Erythroblast (primary cell): ENCODE results near the gene MAGI1.

ENCODE experiments used
- GATA1 ChIP-seq: IDR thresholded peaks from 2 replicates; pipeline ENCODE4 v1.6.1; 2011; ENCODE audit warnings: low read depth, mild to moderate bottlenecking, control low read depth, low read length, moderate library complexity
- POLR2A ChIP-seq: IDR thresholded peaks from 2 replicates; pipeline ENCODE4 v1.6.1; 2011; ENCODE audit warnings: mild to moderate bottlenecking, low read length

DNA sequence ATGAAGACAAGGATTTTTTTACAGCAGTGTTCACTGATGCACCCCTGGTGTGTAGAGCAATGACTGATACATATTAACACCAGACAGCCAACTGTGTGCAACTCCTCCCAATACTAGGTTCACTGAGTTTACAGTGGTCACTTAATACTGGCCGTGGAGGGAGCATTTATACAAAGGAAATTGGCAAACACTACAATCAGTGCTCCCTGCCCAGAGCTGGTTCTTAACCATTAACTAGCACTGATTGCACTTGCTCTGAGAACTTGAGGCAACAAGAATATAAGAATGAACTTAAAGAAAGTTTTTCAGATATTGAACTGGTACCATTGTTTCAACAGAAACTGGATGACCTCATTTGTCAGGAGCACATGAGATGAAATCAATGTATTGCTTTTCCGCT is 110.6 kb downstream of the MAGI1 start:
- TF ChIP-seq POLR2A (no peak), GATA1 (no peak)
